BJ (cell line): ENCODE data around the gene CTSZ. TPM values are rescaled to one million over a fixed set of nuclear protein-coding genes. Genes with fewer than 3 reads are reported as not detected.

Source experiments
- CTCF ChIA-PET: fragments of 350-600 bp; formaldehyde crosslinking; extraction: SDS; loops from one replicate; lab custom pipeline; 2021; ENCODE audit warnings: antibody characterized with exemption, inconsistent platforms; lab: Yijun Ruan, JAX
- POLR2A ChIA-PET: fragments of 300-600 bp; sonication (Branson Sonifier 250); formaldehyde crosslinking; extraction: SDS; loops from one replicate; lab custom pipeline; 2021; ENCODE audit warnings: antibody characterized with exemption; lab: Charles Lee
- DNase-seq: peaks from one replicate; pipeline ENCODE4 v3.0.0-alpha.2; 2011; ENCODE audit warnings: low read depth
- H3K27me3 ChIP-seq: 2 replicates; pipeline ENCODE4 v1.6.0; 2011; ENCODE audit warnings: low read length; ENCODE audit not compliant: control insufficient read depth, insufficient read depth
- H3K36me3 ChIP-seq: 2 replicates; pipeline ENCODE4 v1.5.1; 2011; ENCODE audit warnings: low read length; ENCODE audit not compliant: control insufficient read depth, insufficient read depth
- H3K4me3 ChIP-seq: 2 replicates; pipeline ENCODE4 v1.5.1; 2011; ENCODE audit warnings: low read depth, mild to moderate bottlenecking, control low read depth, low read length
- CTCF ChIP-seq: IDR thresholded peaks from 2 replicates; pipeline ENCODE4 v1.5.1; 2011; ENCODE audit warnings: low read depth, mild to moderate bottlenecking, control low read depth, inconsistent platforms, low read length, moderate library complexity; ENCODE audit not compliant: insufficient read depth
- polyA plus RNA-seq: library from polyadenylated mRNA; depleted of rRNA; stranded (reverse); fragments of >200 nt; gene quantifications from 2 replicates; pipeline ENCODE4 v1.2.3, GENCODE V29; 2011

The CTSZ gene
- polyA plus RNA-seq, 1 experiment: 288 TPM

DNA sequence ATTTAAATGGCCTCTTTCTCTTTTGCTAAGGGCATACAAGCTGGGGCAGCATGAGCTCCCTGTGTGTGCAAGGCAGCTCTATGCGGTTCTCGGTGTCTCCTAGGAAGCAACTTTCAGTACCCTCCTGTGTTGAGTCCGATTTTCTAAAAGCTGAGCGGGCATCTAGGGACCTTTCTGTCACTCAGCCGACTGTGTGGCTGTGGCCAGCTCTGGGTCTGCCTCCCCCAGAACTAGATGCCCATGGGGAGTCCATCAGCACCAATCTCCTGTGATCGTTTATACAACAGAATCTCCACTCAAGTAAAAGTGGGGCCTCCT is 18.5 kb downstream of the CTSZ start:
- no peak for TF ChIP-seq CTCF
- ChIA-PET POLR2A (no interaction called here), CTCF (no interaction called here)
- no peaks in the 10 kb centered on the region for H3K27me3 ChIP-seq
- peaks cover 46% of the 10 kb centered on the region for H3K36me3 ChIP-seq
- no peak for DNase-seq
- H3K4me3 ChIP-seq: no peak overlapping the region

- no peaks in the 10 kb centered on the region for H3K27me3 ChIP-seq
- POLR2A ChIA-PET: no interaction called here
- no peak for TF ChIP-seq CTCF
- no peak overlapping the region for H3K4me3 ChIP-seq
- CTCF ChIA-PET: no interaction called here
- H3K36me3 ChIP-seq: peaks cover 41% of the 10 kb centered on the region
- DNase-seq: no peak
Observed at GRCh38 chr20:58987790-58988564, 19.1 kb downstream of the CTSZ start.

- H3K36me3 ChIP-seq: peaks cover 38% of the 10 kb centered on the region
Observed at GRCh38 chr20:58986968-58987517, 20.0 kb downstream of the CTSZ start.

GRCh38 chr20:58986286-58986967 is 20.6 kb downstream of the CTSZ start:
- no peak for TF ChIP-seq CTCF
- H3K27me3 ChIP-seq: no peaks in the 10 kb centered on the region
- H3K36me3 ChIP-seq: peaks cover 35% of the 10 kb centered on the region
- DNase-seq: no peak
- POLR2A ChIA-PET: no interaction called here
- no peak overlapping the region for H3K4me3 ChIP-seq
- CTCF ChIA-PET: no interaction called here

More at GRCh38 chr20:58986968-58987517, 20.0 kb downstream of the CTSZ start:
- H3K27me3 ChIP-seq: no peaks in the 10 kb centered on the region
- ChIA-PET POLR2A (no interaction called here), CTCF (interaction anchor here (0.6 kb wide), 1 partner anchor 524 kb away, joined by 4 read pairs; no protein-coding TSS in a partner anchor)
- no peak for TF ChIP-seq CTCF
- H3K4me3 ChIP-seq: no peak overlapping the region
- DNase-seq: no peak

DNA sequence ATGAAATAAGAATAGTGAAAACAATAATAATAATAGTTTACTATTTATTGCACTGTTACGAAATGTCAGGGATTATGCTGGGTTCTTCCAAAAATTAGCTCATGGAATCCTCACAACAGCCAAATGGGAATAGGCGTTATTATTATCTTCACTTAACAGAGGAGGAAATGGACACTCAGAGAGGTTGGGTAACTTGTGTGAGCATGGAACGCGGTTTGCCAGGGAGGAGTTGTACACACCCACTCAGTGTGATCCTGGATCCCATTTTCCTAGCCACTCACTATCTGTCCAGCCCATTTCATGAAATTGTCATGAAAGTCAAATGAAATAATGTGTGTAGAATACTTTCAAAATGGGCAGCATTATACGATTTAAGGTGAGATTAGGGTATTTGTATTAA is 21.4 kb downstream of the CTSZ start:
- no peak for TF ChIP-seq CTCF
- Histone ChIP-seq H3K36me3 (peaks cover 30% of the 10 kb centered on the region), H3K27me3 (no peaks in the 10 kb centered on the region), H3K4me3 (no peak overlapping the region)
- ChIA-PET POLR2A (no interaction called here), CTCF (interaction anchor here (1.1 kb wide), 1 partner anchor 25 kb away, joined by 3 read pairs; no protein-coding TSS in a partner anchor)
- DNase-seq: no peak
